HG03060 (cell line): ENCODE data around the gene ZNF248.
"Not testable (repeated sequence)": the region's sequence is repeated elsewhere in the genome, so short reads cannot be mapped to it uniquely, and the experiment has no call there.

ENCODE experiments used
- ATAC-seq: cut with Tn5 transposase; IDR thresholded peaks from one replicate; pipeline ENCODE4 v1.9.1; 2021; ENCODE audit warnings: low read depth, moderate number of reproducible peaks; ENCODE audit not compliant: unreplicated experiment

ZNF248 gene

DNA sequence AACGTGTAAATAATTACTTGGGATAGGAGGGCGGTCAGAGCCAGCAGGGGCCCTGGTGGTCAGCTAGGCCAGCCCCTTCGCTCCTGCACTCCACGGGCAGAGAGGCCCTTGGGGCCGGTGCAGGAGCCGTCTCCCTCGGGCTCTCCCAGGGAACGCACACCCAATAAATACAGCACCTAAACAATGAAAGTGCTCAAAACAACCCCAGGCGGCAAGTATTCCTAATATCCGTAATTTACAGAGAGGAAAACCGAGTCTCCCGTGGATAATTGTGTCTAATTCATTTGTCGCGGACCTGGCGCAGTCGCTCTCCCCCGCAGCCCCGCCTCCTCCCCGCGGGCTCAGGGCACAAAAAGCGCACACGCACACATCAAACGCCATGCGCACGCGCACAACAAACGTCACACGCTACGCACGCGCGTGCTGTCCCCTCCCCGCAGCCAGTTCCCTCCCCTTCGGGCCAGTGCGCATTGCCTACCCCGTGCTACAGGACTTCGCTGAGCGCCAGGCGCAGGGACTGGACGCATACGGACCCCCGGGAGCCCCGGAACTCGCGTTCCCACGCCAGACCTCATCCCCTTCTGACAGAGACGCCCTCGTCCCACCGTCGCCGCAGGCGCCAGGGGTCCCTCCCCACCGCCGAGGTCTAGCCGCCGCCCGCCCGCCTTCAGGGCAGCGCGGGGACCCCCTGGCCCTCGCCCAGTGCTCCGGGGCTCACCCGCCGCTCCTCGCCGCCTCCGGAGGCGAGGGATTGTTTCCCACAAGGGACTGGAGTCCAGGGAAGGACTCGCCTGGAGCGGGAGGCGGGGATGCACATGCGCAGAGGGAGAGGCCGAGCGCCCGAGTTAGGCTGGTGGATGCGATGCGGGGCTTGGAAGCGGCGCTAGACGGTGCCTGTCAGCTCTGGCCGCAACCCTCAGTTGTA, at the start of gene ZNF248:
Gene ZNF248, minus strand, starts transcription at position 324 of the 925 bp plus-strand sequence. CDS start 1,300 bp downstream, outside the sequence.
- peak; percentile 78 for ATAC-seq

GRCh38 chr10:37906382-37906781, 49.0 kb upstream of the ZNF248 start:
- ATAC-seq = no peak

GRCh38 chr10:37896436-37896835, 39.0 kb upstream of the ZNF248 start:
- no peak for ATAC-seq

GRCh38 chr10:37895674-37896073, 38.3 kb upstream of the ZNF248 start:
- ATAC-seq = no peak

GRCh38 chr10:37885850-37886249, 28.4 kb upstream of the ZNF248 start:
- no peak for ATAC-seq

DNA sequence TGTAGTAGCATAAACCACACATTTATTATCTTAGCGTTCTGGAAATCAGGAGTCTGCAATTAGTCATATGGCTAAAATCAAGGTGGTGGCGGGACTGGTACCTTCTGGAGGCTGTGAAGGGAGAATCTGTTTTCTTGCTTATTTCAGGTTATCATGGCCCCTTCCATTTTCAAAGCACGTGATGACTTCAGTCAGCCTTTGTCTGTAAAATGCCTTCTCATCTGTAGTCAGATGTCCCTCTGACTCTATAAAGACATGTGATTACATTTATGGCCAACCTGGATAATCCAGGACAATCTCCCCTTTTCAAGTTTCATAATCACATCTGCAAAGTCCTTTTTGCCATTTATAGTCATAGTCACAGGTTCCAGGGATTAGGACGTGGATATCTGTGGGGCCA, 15.5 kb upstream of the ZNF248 start:
- ATAC-seq = no peak

- no peak for ATAC-seq
These were observed 14.9 kb upstream of the ZNF248 start for GRCh38 chr10:37872283-37872682.

- ATAC-seq = no peak
These were observed 14.3 kb upstream of the ZNF248 start for GRCh38 chr10:37871568-37872251.

DNA sequence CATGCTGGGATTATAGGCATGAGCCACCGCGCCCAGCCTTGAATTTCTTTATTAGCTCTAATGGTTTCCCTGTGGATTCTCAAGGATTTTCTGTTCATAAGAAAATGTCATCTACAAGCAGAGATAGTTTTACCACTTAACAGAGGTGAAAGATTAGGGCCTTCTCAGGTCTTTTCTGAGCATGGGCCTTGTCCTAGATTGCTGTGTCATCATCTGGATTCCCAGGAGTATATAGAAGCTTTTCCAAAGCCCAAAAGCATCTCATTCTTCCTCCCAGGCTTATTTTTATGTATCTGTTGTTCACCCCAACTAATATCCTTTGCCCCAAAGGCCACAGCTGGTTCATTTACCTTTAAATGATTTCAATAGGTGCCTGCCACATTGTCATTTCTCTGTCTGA, 13.7 kb upstream of the ZNF248 start:
- no peak for ATAC-seq

- no peak for ATAC-seq
These were observed 11.4 kb upstream of the ZNF248 start for GRCh38 chr10:37868796-37869195.

DNA sequence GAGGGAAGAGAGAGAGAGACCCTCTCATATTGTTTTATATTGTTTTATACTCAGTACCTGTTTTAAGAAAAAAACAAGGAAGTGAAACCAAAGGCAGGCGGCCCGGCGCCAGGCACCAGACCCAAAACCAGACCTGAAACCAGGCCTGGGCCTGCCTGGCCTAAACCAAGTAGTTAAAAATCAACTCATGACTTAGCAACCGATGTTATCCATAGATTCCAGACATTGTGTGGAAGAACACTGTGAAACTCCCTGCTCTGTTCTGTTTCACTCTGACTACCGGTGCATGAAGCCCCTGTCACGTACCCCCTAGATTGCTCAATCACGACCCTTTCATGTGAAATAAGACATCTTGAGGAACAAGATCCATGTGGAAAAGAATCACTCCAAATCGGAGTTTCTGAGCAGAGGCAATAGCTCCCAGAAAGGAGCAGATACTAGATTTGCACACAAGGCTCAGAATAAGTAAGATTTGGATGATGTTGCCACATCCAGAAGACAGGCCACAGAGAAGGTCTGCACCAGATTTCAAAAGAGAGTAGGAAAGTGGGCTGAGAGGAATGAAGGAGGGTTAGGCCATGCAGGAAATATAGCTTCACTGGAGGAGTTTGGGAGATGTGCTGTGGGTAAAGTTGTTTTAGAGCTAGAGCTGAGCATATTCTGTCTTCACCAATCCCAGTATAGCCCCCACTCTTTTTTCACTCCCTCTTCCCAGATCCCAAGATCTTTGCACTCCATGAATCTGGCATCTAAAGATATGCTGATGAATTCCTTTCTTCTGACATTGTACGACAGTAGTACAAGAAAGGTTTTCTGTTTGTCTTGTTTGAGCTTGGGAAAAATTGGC, 8.8 kb upstream of the ZNF248 start:
- no peak for ATAC-seq

- no peak for ATAC-seq
These were observed 7.9 kb upstream of the ZNF248 start for GRCh38 chr10:37865264-37865663.

GRCh38 chr10:37860494-37861190, 3.2 kb upstream of the ZNF248 start:
- ATAC-seq = no peak

DNA sequence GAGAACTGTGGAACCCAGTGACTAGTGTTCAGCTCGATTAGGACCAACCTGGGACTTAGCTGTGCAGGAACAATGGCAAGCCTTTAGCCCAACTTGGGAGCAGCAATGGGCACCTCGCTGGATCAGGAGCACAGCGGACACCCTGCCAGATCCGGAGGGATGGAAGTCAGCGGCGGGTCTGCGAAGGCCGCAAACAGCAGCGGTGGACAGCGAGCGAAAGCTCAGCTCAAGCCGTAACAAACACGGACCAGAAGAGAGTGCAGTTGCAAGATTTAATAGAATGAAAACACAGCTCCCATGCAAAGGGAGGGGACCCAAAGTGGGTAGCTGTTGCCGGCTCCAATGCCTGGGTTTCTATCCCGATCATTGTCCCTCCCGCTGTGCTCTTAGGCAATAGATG, 1.9 kb upstream of the ZNF248 start:
- ATAC-seq = not testable (repeated sequence)

GRCh38 chr10:37856881-37857286, 526 bp downstream of the ZNF248 start:
- no peak for ATAC-seq

GRCh38 chr10:37855636-37856035, 1.8 kb downstream of the ZNF248 start:
- ATAC-seq = no peak

GRCh38 chr10:37854626-37855025, 2.8 kb downstream of the ZNF248 start:
- no peak for ATAC-seq

DNA sequence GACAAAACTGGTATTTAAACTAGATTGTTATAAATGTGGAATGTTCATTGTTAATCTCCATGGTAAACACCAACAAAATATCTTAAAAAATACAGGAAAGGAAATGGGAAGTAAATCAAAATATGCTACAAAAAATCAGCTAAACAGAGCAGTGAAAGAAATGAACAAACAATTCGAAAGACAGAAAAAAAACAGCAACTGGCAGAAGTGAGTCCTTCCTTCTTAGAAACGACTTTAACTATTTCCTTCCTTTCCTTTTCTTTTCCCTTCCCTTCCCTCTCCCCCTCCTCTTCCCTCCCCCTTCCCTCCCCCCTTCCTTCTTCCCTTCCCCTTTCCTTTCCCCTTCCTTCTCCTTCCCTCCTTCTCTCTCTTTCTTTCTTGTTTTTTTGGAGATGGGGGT, 12.8 kb downstream of the ZNF248 start:
- no peak for ATAC-seq

- no peak for ATAC-seq
These were observed 18.2 kb downstream of the ZNF248 start for GRCh38 chr10:37839243-37839642.
